Liver (tissue), 9 donors: ENCODE results near the gene GGA2. TPM values are rescaled to one million over a fixed set of nuclear protein-coding genes. Genes with fewer than 3 reads are reported as not detected.

Experiments
- DNase-seq: peaks from one replicate; pipeline ENCODE4 v3.0.0-alpha.2; 2017; ENCODE audit warnings: low spot score
- H3K27ac ChIP-seq, 2 donors: one replicate each; pipeline ENCODE4 v1.7.0; 2013; ENCODE audit warnings: inconsistent platforms in 2 of 2, low read length in 2 of 2, control low read depth in 1 of 2, low read depth in 1 of 2, mild to moderate bottlenecking in 1 of 2
- H3K27me3 ChIP-seq, 4 donors: one replicate each; pipeline versions ENCODE4 v1.6.1 to v1.7.0; 2013; ENCODE audit warnings: low read length in 3 of 4, inconsistent platforms in 1 of 4, mild to moderate bottlenecking in 1 of 4, moderate library complexity in 1 of 4; ENCODE audit not compliant: control insufficient read depth in 4 of 4, insufficient read depth in 4 of 4
- H3K36me3 ChIP-seq, 4 donors: one replicate each; pipeline versions ENCODE4 v1.6.1 to v1.7.0; 2013; ENCODE audit warnings: low read length in 3 of 4, mild to moderate bottlenecking in 3 of 4, low read depth in 1 of 4, moderate library complexity in 1 of 4; ENCODE audit not compliant: control insufficient read depth in 4 of 4, insufficient read depth in 3 of 4
- H3K4me1 ChIP-seq, 4 donors: one replicate each; pipeline versions ENCODE4 v1.6.1 to v1.7.0; 2013; ENCODE audit warnings: low read length in 3 of 4, mild to moderate bottlenecking in 3 of 4, moderate library complexity in 1 of 4; ENCODE audit not compliant: control insufficient read depth in 4 of 4, insufficient read depth in 4 of 4
- H3K4me3 ChIP-seq, 3 donors: one replicate each; pipeline versions ENCODE4 v1.6.1 to v1.7.0; 2013; ENCODE audit warnings: low read length in 3 of 3, control low read depth in 1 of 3, low read depth in 1 of 3, mild to moderate bottlenecking in 1 of 3
- H3K9ac ChIP-seq, 2 donors: one replicate each; pipeline ENCODE4 v1.7.0; 2013; ENCODE audit warnings: low read length in 2 of 2, mild to moderate bottlenecking in 2 of 2, moderate library complexity in 2 of 2, control low read depth in 1 of 2, low read depth in 1 of 2
- H3K9me3 ChIP-seq, 4 donors: one replicate each; pipeline versions ENCODE4 v1.6.1 to v1.7.0; 2013; ENCODE audit warnings: low read length in 3 of 4; ENCODE audit not compliant: control insufficient read depth in 4 of 4
- FOXA2 ChIP-seq: IDR thresholded peaks from 2 replicates; pipeline ENCODE4 v1.6.1; 2016; ENCODE audit warnings: antibody characterized with exemption
- GABPA ChIP-seq, 2 donors: IDR thresholded peaks in 1 of 2; conservative IDR thresholded peaks in 1 of 2; 2 replicates each; pipeline ENCODE4 v1.6.1; 2016; ENCODE audit warnings: antibody characterized with exemption in 2 of 2, mild to moderate bottlenecking in 1 of 2, moderate library complexity in 1 of 2
- HNF4A ChIP-seq, 2 donors: conservative IDR thresholded peaks; 2 replicates each; pipeline ENCODE4 v1.6.1; 2016; ENCODE audit warnings: antibody characterized with exemption in 2 of 2, mild to moderate bottlenecking in 2 of 2
- JUND ChIP-seq, 2 donors: IDR thresholded peaks; 2 replicates each; pipeline ENCODE4 v1.6.1; 2016; ENCODE audit warnings: antibody characterized with exemption in 2 of 2
- RAD21 ChIP-seq, 2 donors: IDR thresholded peaks; 2 replicates each; pipeline ENCODE4 v1.6.1; 2016; ENCODE audit warnings: antibody characterized with exemption in 2 of 2, mild to moderate bottlenecking in 2 of 2
- REST ChIP-seq: IDR thresholded peaks from 2 replicates; pipeline ENCODE4 v1.6.1; 2016; ENCODE audit warnings: antibody characterized with exemption, mild to moderate bottlenecking
- RXRA ChIP-seq, 2 donors: IDR thresholded peaks; 2 replicates each; pipeline ENCODE4 v1.6.1; 2017 to 2018; ENCODE audit warnings: antibody characterized with exemption in 2 of 2, mild to moderate bottlenecking in 1 of 2
- SP1 ChIP-seq: IDR thresholded peaks from 2 replicates; pipeline ENCODE4 v1.6.1; 2018; ENCODE audit warnings: antibody characterized with exemption, mild to moderate bottlenecking
- TAF1 ChIP-seq: conservative IDR thresholded peaks from 2 replicates; pipeline ENCODE4 v1.6.1; 2016; ENCODE audit warnings: antibody characterized with exemption, mild to moderate bottlenecking
- WGBS: extraction: QIAGEN DNeasy Blood & Tissue Kit; methylation state at CpG from one replicate; pipeline ENCODE4 v1.1.7; 2013; 5-methylcytosine and 5-hydroxymethylcytosine counted together
- polyA plus RNA-seq, 2 donors: library from polyadenylated mRNA; stranded (reverse) in 1 of 2; unstranded in 1 of 2; fragments of 200-250 nt in 1 of 2; fragments of >200 nt in 1 of 2; fragmentation: Nextera tagmentation in 1 of 2; extraction: Ambion mirVana in 1 of 2; gene quantifications; one replicate each; pipeline versions ENCODE4 v1.2.1 to v1.2.3, GENCODE V29; 2013 to 2015
- total RNA-seq, 2 donors: library from RNA; depleted of rRNA; stranded (reverse); fragments of >200 nt; gene quantifications; one replicate each; pipeline ENCODE4 v1.2.3, GENCODE V29; 2014
- TF ChIP-seq, protein P1 (sequence below): IDR thresholded peaks from 2 replicates; pipeline ENCODE4 v1.6.1; 2016; ENCODE audit warnings: antibody characterized with exemption
- donor health status: healthy.
- donor health status: healthy.
- donor health status: healthy.
- donor health status: healthy.
- donor health status: healthy.

The GGA2 gene
- total and polyA plus RNA-seq, 4 donors, result 8.4 to 23.9 (median 16.0) TPM

DNA sequence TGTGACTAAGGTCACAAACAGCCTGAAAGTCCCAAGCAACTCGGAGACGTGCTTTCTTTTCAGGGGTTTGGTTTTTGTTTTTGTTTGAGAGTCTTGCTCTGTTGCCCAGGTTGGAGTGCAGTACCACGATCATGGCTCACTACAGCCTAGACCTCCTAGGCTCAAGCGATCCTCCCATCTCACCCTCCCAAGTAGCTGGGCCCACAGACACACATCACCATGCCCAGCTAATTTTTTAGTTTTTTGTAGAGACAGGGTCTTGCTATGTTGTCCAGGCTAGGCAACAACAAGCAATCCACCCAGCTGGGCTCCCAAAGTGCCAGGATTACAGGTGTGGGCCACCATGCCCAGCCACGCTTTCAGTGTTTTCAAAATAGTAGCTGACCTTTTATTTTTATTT, 19.8 kb upstream of the GGA2 start:
- Histone ChIP-seq H3K9ac (no peak overlapping the region), H3K4me1 (no peaks in the 10 kb centered on the region), H3K27me3 (no peaks in the 10 kb centered on the region), H3K4me3 (no peak overlapping the region), H3K9me3 (no peaks in the 10 kb centered on the region), H3K27ac (no peak overlapping the region), H3K36me3 (peaks cover 8 to 66% (median 36%) of the 10 kb centered on the region in 4 donors)
- DNase-seq, result no peak
- TF ChIP-seq FOXA2 (no peak), TAF1 (no peak)
- TF ChIP-seq, protein P1, sequence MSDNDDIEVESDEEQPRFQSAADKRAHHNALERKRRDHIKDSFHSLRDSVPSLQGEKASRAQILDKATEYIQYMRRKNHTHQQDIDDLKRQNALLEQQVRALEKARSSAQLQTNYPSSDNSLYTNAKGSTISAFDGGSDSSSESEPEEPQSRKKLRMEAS, result no peak
- WGBS, result 97% methylated on average over 5 of the region's 5 CpGs

DNA sequence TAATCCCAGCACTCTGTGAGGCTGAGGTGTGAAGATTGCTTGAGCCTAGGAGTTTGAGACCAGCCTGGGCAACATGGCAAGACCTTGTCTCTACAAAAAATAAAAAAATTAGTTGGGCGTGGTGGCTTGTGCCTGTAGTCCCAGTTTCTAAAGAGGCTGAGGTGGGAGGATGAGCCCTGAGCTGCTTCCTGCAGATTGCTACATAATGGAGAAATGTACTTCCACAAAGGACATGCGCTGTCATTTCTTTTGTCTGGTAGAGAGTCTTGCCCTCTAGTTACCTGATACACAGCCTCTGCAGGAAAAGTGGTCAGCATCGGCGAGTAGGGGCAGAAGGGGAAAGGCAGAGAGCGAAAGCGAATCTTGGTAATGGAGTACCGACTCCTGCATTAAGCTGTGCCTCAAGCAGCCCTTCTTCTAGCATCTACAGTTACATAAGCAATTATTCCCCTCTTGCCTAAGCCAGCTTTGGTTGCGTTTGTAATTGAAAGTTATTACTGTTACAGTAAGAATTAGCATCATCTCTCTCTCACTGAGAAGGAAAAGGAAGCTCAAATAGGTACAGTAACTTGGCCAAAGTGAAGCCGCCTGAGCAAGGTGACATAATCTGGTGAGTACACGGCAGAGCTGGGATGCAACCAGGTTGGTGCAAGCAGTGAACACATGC, 18.5 kb upstream of the GGA2 start:
- H3K9me3 ChIP-seq, result no peaks in the 10 kb centered on the region
- H3K36me3 ChIP-seq, result peaks cover 6 to 62% (median 33%) of the 10 kb centered on the region in 4 donors
- no peaks in the 10 kb centered on the region for H3K4me1 ChIP-seq
- WGBS, result 94% methylated on average over 10 of the region's 10 CpGs
- no peaks in the 10 kb centered on the region for H3K27me3 ChIP-seq
- no peak overlapping the region for H3K27ac ChIP-seq
- DNase-seq, result no peak
- no peak overlapping the region for H3K4me3 ChIP-seq
- TF ChIP-seq RAD21 (IDR thresholded peaks at IDR 0.05) (no peak), HNF4A (conservative IDR thresholded peaks at IDR 0.05) (no peak), GABPA (IDR thresholded peaks at IDR 0.05 in 1 of 2, conservative IDR thresholded peaks at IDR 0.05 in 1 of 2) (no peak), SP1 (no peak), RXRA (IDR thresholded peaks at IDR 0.05) (no peak), JUND (IDR thresholded peaks at IDR 0.05) (no peak), TAF1 (no peak)
- no peak overlapping the region for H3K9ac ChIP-seq

DNA sequence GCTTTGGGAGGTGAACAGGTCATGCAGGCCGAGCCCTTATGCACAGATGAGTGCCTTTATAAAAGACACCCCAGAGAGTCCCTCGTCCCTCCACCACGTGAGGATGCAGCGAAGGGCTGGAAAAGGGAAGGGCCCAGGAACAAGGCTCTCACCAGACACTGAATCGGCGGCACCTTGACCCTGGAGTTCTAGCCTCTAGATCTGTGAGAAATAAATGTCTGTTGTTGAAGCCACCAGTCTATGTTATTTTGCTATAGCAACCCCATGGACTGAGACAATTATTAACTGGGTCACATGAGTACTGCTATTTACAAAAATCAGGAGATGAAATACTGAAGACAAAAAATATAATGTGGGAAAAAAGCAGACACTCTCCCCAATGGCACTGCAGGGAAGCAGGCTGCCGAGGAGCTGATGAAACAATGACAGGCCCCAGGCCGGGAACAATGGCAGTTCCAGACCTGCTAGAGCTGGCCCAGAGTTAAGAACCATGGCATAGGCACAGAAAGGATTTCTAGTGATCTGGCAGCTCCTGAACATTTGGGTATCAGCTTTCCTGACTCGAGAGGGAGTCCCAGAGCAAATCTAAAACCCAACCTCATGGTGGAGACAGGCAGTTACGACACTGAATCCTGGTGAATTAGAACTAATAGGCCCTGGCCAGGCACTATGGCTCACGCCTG, 17.8 kb upstream of the GGA2 start:
- Histone ChIP-seq H3K4me3 (no peak overlapping the region), H3K27ac (no peak overlapping the region), H3K9ac (no peak overlapping the region), H3K4me1 (no peaks in the 10 kb centered on the region), H3K36me3 (peaks cover 6 to 63% (median 39%) of the 10 kb centered on the region in 4 donors), H3K9me3 (no peaks in the 10 kb centered on the region), H3K27me3 (no peaks in the 10 kb centered on the region)
- 89% methylated on average over 11 of the region's 11 CpGs for WGBS
- TF ChIP-seq TAF1, result no peak
- no peak for DNase-seq

- no peak overlapping the region for H3K27ac ChIP-seq
- WGBS, result 95% methylated on average over 3 of the region's 3 CpGs
- no peak overlapping the region for H3K9ac ChIP-seq
- H3K36me3 ChIP-seq, result peaks cover 9 to 55% (median 40%) of the 10 kb centered on the region in 4 donors
- no peaks in the 10 kb centered on the region for H3K4me1 ChIP-seq
- no peak for TF ChIP-seq REST
- no peaks in the 10 kb centered on the region for H3K27me3 ChIP-seq
- no peak for DNase-seq
- H3K4me3 ChIP-seq, result no peak overlapping the region
- no peaks in the 10 kb centered on the region for H3K9me3 ChIP-seq
Observed at GRCh38 chr16:23524886-23525285, 14.6 kb upstream of the GGA2 start.
